ENCODE results near the gene SPATA2L.

DNA sequence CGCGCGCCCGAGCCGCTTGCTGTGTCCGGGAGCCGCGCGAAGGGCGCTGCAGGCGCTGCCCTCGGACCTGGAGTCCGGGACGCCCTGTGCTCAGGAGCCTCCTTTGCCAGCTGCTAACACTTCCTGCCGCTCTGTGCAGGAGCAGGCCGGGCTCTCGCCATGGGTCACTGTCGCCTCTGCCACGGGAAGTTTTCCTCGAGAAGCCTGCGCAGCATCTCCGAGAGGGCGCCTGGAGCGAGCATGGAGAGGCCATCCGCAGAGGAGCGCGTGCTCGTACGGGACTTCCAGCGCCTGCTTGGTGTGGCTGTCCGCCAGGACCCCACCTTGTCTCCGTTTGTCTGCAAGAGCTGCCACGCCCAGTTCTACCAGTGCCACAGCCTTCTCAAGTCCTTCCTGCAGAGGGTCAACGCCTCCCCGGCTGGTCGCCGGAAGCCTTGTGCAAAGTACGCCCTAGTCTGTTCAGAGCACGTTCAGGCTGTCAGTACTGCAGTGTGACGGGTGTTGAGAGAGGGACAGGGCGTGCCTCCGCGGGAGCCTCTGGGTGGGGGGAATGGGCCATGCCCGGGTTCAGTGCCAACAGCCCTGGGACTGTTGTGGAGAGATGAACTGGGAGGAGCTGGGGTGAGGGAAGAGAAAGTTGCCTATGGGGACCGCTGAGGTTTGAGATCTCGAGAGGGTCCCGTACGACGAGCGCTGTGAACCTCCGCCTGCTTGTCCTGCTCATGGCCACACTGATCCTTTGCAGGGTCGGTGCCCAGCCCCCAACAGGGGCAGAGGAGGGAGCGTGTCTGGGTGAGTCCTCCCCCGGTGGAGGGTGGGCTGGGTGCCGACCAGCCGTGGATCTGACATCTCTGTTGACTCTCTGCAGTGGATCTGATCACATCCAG lies 21.1 kb upstream of the SPATA2L start:
- peak; percentile 60 for TF ChIP-seq POLR2A (IDR thresholded peaks at IDR 0.05; ENCODE audit: low read length)
- no peak for TF ChIP-seq GATA1 (IDR thresholded peaks at IDR 0.05; ENCODE audit: low read depth, low read length)

Data from erythroblast (primary cell).